Measurements from ENCODE around the gene KRAS.
"Not testable (repeated sequence)": the region's sequence is repeated elsewhere in the genome, so short reads cannot be mapped to it uniquely, and the experiment has no call there.

KRAS gene

DNA sequence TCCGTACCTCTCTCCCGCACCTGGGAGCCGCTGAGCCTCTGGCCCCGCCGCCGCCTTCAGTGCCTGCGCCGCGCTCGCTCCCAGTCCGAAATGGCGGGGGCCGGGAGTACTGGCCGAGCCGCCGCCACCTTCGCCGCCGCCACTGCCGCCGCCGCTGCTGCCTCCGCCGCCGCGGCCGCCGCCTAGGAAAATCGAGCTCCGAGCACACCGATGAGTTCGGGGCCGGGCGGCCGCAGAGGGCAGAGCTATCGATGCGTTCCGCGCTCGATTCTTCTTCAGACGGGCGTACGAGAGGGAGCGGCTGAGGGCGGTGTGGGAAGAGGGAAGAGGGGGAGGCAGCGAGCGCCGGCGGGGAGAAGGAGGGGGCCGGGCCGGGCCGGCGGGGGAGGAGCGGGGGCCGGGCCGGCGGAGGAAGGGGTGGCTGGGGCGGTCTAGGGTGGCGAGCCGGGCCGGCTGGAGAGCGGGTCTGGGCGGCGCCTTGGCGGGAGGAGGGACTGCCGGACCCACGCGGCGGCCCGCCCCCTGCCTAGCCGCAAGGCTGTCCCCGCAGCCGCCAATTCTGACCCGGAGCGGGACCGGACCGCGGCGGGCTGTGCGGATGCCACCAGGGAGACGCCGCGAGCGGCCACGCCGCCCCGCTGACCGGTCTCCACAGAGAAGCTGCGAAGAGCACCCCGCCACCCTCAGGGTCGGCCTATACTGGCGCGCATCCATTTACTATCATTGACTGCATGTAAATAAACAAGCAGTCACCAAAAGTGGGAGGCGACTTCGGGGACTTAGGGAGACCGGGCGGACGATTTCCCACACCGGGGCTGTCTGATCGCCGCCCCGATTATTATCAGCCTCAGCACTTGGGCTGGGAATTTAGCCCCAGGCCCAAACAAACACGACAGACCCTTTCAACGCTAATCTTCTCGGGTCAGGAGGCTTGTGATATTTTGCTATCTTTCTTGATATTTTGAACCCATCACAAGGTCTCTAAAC, at the start of gene KRAS:
TSS of gene KRAS (minus strand) at position 186 of the 987 bp plus-strand sequence.
- peak; percentile 97 for DNase-seq

DNA sequence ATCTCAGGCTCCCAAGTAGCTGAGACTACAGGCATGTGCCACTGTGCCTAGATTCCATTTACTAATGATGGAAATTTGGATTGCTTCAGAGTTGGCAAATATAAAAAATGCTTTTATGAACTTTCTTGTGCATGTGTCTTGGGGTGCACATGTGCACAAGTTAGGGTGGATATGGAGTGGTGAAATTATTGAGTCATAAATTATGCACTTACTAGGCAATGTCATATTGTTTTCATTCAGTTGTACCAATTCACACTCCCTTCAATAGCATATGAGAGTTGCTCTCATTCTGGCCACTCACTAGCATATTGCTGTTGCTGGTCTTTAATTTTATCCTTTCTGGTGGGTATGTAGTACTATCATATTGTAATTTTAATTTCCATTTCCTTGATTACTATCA, 45.7 kb upstream of the KRAS start:
- no peak for DNase-seq

DNA sequence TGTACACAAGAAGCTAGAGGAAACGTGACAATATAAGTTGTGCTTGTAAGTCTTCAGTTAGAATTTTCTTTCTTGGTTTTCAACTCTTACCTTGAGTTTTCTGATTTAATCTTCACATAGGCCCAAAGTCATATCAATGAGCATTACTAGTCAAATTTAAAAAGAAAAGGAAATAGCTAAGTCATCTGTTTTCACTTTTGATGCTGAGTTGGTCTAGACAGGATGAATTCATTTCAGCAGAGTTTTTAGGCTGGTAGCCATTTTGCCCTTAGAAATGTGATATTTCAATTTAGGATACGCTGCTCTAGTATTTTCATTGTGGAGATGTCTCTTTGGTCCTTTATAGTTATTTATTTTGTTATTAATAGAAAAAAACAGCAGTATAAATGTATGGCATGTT, 44.6 kb upstream of the KRAS start:
- no peak for DNase-seq

DNA sequence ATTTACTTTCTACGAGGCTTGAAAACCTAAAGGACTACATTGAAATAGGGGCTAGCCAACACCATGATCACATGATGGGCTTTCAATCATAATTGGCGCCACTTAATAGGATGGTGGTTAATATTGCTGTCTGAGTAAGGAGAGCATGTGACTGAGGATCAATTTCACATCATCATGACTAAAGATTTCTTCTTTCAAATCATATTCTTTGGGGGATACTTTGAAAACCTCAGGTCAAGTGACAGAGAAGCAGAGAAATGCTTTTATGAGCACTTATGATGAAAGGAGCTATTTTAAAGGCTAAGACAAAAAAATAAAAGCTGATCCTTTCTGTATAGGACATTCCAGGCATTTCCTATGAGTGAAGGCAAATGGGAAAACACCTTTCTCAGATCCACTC, 42.9 kb upstream of the KRAS start:
- DNase-seq, result no peak

DNA sequence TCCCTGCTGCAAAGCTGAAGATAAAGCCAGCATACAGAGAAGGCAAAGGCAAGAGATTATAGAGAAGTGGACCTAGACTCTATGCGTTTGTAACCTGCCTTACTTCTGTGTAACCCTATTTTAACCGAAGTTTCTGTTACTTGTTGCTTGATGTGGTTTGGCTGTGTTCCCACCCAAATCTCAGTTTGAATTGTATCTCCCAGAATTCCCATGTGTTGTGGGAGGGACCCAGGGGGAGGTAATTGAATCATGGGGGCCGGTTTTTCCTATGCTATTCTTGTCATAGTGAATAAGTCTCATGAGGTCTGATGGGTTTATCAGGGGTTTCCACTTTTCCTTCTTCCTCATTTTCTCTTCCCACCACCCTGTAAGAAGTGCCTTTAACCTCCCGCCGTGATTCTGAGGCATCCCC, 42.1 kb upstream of the KRAS start:
- DNase-seq, result not testable (repeated sequence)

DNA sequence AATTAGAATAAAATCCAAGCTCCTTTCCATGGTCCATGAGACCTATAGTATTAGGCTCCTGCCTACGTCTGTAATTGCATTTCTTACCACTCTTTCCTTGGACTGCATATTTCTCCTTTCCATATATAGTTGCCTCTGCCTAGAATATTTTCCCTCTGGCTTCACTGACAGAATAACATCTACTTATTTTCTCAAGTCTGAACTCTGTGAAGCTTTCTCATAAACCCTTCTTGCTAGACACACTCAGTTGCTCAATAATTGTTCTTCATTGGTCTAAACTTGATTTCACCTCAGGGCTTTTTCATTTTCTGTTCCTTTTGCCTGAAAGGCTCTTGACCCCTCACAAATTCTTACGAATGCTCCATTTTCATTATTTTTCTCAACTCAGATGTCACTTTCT, 36.9 kb upstream of the KRAS start:
- DNase-seq, result no peak

DNA sequence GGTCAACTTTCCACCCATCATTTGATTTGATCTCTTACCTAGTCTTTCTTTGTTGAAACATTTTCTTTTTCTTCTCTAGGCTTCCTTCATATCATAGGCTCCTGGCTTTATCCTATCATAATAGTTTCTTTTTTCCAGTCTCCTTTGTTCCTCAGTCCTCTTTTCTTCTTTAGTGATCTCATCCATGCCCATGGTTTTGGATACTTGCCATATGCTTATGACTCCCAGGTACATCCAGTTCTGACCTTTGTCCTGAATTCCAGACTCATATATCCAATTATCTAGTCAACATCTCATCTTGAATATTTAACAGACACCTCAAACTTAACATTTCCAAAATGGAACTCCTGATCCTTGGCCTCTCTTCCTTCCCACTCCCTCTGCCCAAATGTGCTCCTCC, 36.1 kb upstream of the KRAS start:
- no peak for DNase-seq

DNA sequence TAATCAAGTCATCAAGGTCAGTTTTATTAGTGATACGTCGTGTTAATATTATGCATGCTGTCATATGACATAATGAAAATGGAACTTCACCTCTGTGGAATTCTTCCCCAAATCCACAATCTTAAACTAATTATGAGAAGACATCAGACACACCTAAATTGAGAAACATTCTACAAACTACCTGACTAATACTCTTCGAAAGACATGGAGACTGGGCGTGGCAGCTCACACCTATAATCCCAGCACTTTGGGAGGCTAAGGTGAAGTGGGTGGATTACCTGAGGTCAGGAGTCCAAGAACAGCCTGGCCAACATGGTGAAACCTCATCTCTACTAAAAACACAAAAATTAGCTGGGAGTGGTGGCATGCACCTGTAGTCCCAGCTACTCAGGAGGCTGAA, 33.3 kb upstream of the KRAS start:
- no peak for DNase-seq

DNA sequence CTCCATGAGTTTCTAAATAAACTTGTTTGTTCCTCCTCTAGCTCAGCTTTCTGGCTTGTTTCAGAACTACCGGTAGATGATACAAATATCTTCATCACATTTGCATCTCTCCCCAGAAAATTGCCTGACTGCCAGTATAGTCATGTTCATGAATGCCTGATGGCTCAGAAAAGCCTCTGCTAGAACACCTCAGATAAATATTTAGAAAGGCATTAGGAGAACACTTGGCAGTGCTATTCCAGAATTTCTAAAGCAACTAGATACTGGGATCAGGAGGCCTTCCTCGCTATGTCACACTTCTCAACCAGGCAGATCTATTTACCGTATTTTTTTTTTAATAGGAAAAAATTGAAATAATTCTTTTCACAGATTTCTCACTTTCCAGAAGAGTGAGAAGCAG, 32.3 kb upstream of the KRAS start:
- no peak for DNase-seq

DNA sequence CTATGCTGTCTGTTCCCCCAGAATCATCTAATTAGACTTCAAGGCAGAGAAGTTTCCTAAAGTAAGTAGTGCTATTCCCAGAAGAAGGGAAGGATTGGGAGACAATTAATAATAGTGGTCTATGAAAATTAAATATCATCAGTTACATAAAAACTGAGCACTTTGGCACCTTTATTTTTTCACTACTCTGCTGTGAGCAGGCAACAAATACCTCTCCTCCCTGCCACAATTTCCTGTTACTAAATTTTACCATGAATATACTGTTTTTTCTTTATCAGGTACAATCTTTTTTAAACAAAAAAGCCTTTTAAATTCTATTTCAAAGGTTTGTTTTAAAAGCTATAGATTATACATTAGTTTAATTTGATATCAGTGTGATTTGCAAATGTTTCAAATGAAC, 29.4 kb upstream of the KRAS start:
- DNase-seq, result no peak

DNA sequence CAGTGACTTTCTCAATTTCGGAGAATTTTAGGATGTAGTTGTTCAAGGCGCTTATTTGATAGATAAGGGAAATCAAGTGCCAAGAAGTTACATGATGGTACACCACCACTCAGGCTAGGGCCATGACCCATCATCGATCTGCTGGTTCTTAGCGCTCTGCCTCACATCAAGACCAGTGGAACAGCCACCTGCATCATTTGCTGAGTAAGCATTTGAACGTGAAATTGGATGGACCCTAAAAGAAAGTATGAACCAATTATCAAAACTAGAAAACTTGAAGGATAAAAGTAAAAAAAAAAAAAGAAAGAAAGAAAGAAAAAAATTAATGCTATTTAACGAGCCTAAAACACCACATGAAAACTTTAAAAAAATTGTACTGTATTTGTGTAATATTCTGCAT, 27.5 kb upstream of the KRAS start:
- DNase-seq, result no peak

DNA sequence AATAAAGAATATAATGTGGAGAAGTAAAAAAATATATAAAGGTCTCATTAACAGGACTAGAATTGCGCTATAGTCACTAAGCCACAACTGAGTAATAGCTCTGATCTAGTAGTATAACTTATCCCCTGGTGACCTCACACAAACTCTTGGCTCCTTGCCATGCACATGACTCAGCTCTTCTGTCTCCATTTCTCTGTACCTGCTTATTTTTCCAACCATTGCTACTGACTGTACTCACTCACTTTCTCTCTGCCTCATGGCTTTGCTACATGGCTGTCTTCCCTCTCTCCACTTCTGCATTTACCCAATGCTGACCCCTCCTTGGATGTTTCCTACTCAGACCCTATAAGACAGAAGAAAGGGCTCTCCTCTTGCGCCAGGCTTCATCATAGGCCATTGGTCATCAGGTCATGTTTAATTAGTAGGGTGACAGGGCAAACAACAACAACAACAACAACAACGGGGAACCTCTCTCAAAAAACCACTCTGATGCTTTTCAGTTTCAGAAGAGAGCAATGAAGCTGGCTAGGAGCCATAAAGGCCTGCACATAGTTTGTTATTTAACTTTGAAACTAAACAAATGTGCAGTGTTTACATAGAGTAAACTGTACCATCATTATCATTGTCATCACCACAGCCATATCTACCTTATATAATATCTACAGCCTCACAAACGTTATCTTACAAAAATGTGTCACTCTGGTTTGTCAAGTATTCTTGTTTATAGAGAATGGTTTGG, 25.6 kb upstream of the KRAS start:
- peak; percentile 27 for DNase-seq

DNA sequence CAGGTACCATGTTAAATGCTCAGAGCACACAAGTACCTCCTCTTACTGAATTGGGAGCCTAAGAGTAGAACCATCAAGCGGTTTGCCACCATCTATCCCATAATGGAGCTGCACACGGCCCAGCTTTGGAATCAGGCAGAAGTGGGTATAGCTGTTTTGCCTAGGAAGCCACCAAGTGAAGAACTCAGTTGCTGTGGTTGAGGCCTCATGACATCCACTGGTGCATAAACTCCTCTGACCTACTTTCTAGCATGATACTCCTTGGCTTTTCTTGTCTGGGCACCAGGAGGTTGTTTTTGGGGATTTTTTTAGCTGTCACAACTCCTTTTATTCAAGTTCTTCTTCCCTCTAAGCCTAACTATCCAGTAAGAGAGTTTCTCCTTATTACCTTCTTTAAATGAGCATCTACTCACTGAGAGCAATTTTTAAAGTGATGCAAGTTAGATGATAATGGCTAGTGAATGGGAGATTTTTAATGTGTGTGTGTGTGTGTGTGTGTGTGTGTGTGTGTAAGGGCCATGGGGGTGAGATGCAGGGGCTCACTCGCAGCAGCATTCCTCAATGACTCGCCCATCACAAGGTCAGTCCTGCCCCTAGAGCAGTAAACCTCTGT, 20.9 kb upstream of the KRAS start:
- no peak for DNase-seq

DNA sequence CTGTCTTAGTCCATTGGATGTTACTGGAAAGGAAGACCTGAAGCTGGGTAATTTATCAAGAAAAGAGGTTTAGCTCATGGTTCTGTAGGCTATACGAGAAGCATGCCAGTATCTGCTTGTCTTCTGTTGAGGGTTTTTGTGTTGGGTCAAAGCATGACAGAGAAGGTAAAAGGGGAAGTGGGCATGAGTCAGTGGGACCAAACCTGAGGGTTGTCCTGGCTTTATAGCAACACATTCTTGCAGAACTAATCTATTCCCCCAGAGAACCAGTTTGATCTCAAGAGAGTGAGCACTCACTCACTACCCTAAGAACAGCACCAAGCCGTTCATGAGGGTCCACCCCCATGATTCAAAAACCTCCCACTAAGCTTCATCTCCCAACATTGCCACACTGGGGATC, 19.0 kb upstream of the KRAS start:
- no peak for DNase-seq

DNA sequence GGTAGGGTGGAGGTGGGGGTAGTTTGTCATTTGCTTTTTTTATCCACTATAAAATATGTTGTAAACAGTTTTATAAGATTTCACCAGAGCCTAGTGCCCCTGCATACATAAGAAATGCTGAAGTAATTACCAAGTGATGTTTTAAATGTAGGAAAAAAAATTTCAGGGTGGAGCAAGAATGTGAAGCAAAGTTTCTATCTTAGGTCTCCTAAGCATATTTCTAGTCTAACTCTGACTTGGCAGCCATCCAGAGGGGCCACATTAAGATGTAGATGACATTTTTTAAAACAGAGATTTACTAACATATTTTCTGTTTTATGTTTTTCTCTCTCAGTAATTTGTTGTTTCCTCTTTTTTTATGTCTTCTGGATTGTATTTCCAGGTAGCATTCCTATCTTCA, 15.8 kb upstream of the KRAS start:
- DNase-seq, result no peak

DNA sequence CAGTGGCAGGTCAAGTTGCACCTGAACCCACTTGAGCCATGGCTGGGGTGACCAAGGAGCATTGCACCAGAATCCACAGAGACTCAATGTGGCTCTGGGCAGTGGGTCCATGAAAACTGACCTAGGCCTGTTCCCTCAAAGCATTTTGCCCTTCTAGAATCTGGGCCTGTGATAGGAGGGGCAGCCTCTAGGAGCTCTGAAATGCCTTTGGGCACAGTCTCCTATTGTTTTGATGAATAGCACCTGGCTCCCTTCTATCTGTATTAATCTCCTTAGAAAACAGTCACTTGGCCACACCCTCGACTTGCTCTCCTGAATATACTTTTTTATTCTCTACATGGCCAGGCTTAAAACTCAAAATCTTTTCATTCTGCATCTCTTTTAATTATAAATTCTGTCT, 14.1 kb upstream of the KRAS start:
- no peak for DNase-seq

DNA sequence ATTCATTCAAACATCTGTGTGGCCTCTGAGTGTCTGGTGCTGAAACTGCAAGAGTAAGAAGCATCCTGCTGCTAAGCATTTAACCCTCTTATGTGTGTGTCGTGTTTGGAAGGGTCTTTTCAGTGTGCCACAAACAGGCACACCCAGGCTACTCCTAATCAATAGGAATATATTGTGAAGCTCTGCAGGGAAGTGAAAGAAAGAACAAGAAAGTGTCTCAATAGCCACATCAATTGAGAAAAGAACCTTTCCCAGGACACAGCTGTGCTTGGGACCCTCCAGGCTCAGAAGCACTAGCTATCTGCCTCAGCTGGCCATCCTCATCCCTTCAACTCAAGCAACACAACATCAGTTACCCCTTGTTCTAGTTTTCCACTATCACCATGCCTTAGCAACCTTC, 13.4 kb upstream of the KRAS start:
- no peak for DNase-seq

DNA sequence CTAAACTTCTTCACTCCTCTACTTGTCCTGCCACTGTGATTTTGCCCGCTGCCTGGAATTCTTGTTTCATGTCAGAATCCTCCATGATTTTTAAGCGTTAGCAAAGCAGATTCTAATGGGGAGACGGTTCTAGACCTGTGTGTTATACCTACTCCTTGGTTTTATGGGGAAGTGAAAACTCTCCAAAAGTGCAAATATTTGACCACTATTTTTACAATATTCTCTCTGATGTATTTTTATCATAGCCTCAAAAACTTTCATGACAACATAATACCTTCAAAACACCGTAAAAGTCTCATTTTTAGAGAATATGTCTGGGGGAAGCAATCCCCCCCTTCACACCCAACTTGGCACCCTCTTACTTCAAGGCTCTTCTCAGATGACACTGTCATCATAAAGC, 12.9 kb upstream of the KRAS start:
- DNase-seq, result no peak

DNA sequence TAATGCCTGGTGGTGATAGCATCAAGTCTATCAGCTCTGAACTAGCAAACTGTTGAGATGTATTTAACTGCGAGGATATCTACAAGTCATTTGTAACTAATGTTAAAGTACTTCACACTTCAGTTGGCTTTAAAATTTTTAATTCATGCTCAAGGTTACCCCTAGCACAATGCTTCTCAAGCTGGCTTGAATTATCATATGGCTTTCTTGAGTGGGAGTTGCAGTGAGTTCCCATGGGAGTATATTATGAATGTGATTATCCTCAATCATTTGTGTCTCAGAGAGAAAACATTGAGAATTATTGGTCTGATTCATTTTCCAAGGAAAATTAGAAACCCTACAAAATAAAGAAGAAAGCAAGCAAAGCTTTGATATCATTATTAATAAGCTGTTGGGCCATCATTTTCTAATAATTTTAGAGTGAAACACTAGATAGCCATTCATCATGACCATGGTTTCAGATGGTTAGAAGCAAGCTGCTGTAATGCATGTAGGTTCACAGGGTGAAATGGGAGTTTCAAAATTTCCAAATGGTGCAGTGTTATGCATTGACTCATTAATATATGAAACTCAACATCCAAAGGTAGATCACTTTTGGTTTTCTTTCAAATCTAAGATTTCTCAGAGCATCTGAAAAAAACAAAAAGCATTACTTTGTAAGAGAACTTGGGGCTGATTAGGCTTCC, 11.8 kb upstream of the KRAS start:
- no peak for DNase-seq

DNA sequence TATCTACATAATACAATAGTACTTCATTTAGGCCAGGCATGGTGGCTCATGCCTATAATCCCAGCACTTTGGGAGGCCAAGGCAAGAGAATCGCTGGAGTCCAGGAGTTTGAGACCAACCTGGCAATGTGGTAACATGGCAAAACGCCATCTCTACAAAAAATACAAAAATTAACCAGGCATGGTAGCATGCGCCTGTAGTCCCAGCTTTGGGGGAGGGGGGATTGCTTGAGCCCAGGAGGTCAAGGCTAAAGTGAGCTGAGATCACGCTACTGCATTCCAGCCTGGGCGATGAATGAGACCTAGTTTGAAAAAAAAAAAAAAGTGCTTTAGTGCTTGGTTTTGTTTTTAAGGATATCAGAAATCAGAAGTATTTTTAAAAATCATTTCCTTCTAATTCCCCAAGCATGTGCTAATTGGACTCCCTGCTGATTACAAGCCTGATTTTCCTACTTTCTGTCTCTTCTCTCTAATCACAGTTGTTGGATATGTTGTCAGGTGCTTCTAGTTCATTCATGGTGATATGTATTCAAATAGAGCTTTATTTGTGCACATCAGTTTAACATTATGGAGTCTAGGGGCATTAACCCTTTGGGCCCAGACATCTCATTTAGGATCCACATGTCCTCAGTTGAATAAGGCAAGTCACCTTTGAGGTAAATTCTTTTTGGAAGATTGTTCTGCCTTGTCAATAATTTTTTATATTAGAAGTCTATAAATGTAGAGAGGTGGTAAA, 7.0 kb upstream of the KRAS start:
- DNase-seq, result no peak

DNA sequence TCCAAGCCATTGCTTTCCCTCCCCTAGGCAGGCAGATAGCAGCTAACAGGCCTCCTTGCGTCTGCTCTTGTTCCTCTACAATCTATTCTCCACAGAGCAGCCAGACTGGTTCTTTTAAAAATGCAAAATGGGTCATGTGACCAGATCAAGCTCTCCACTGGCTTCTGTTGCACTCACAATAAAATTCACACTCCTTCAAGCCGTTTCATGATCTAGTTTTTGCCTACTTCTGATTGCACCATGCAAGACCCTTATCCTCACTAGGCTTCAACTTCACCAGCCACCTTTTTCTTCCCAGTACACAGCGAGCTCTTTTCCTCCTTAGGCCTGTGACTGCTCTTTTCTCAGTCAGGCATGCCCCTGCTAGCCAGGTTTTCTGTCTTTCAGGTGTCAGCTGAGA, 6.1 kb upstream of the KRAS start:
- no peak for DNase-seq

DNA sequence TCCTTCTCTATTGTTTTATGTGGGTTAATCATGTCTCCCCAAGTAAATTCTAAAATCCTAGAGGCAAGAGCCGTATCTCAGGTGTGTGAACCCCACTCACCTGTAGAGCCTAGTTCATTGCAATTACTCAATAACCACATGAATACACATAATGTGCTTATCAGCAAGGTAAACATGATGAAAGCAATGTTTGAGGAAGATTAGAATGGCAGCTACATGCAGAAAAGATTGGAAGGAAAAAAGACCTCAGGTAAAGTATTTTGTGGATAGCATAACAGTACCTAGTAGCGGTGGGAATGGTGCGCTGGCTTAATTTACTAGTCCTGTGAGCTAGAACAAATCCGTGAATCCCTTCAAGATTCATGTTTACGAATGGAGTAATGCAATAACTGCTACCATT, 5.3 kb upstream of the KRAS start:
- DNase-seq, result peak; percentile 14
